OCI-LY1 (cell line): ENCODE measurements around the gene FMNL3.

Source experiments
- H2AFZ ChIP-seq: fragments of 200-600 bp; sonication (generic), shearing (Covaris generic); 2 replicates; pipeline ENCODE4 v1.6.0; 2014; ENCODE audit warnings: antibody characterized with exemption, mild to moderate bottlenecking, low read length
- H3F3A ChIP-seq: fragments of 200-600 bp; sonication (generic), shearing (Covaris generic); 2 replicates; pipeline ENCODE4 v1.6.0; 2014; ENCODE audit warnings: mild to moderate bottlenecking, antibody characterized with exemption, low read length, moderate library complexity; ENCODE audit not compliant: insufficient read depth
- H3K27ac ChIP-seq: fragments of 200-600 bp; sonication (generic); 2 replicates; pipeline ENCODE4 v1.5.1; 2014; ENCODE audit warnings: low read length, mixed run types, mild to moderate bottlenecking, low read depth; ENCODE audit not compliant: poor library complexity, severe bottlenecking
- H3K27me3 ChIP-seq: fragments of 200-600 bp; sonication (generic); 2 replicates; pipeline ENCODE4 v1.6.0; 2014; ENCODE audit warnings: antibody characterized with exemption, mild to moderate bottlenecking, low read length, moderate library complexity; ENCODE audit not compliant: insufficient read depth
- H3K36me3 ChIP-seq: fragments of 200-600 bp; sonication (generic); 2 replicates; pipeline ENCODE4 v1.6.1; 2014; ENCODE audit warnings: mild to moderate bottlenecking, antibody characterized with exemption, low read length, moderate library complexity, mixed read lengths; ENCODE audit not compliant: insufficient read depth
- H3K4me1 ChIP-seq: fragments of 200-600 bp; sonication (generic); 2 replicates; pipeline ENCODE4 v1.5.1; 2014; ENCODE audit warnings: mild to moderate bottlenecking, low read length, moderate library complexity; ENCODE audit not compliant: insufficient read depth, severe bottlenecking
- H3K4me2 ChIP-seq: fragments of 200-600 bp; sonication (generic), shearing (Covaris generic); 2 replicates; pipeline ENCODE4 v1.6.1; 2014; ENCODE audit warnings: low read length
- H3K4me3 ChIP-seq: fragments of 200-600 bp; sonication (generic); 2 replicates; pipeline ENCODE4 v1.5.1; 2014; ENCODE audit warnings: low read length, low read depth, mild to moderate bottlenecking, mixed read lengths; ENCODE audit not compliant: poor library complexity, severe bottlenecking
- H3K79me2 ChIP-seq: fragments of 200-600 bp; shearing (Covaris generic); 2 replicates; pipeline ENCODE4 v1.6.1; 2016; ENCODE audit warnings: mixed run types, low read length, mixed read lengths; ENCODE audit not compliant: insufficient read depth
- H3K9ac ChIP-seq: fragments of 200-600 bp; sonication (generic), shearing (Covaris generic); 2 replicates; pipeline ENCODE4 v1.6.1; 2014; ENCODE audit warnings: mild to moderate bottlenecking, low read length, mixed read lengths
- H3K9me2 ChIP-seq: fragments of 200-600 bp; sonication (generic), shearing (Covaris generic); 2 replicates; pipeline ENCODE4 v1.6.1; 2014; ENCODE audit warnings: low read depth, mild to moderate bottlenecking, low read length, mixed read lengths
- H3K9me3 ChIP-seq: fragments of 200-600 bp; shearing (Covaris generic); 2 replicates; pipeline ENCODE4 v1.6.1; 2014; ENCODE audit warnings: low read length, mixed read lengths
- H4K20me1 ChIP-seq: fragments of 200-600 bp; sonication (generic), shearing (Covaris generic); 2 replicates; pipeline ENCODE4 v1.6.0; 2016; ENCODE audit warnings: mild to moderate bottlenecking, low read length; ENCODE audit not compliant: insufficient read depth
- EZH2 ChIP-seq: fragments of 200-600 bp; sonication (generic), shearing (Covaris generic); IDR thresholded peaks from 2 replicates; pipeline ENCODE4 v1.8.0; 2017; ENCODE audit warnings: borderline replicate concordance, mixed run types, mild to moderate bottlenecking, antibody characterized with exemption, low read length, moderate library complexity, mixed read lengths
- TF ChIP-seq, protein P1 (sequence below): fragments of 200-600 bp; sonication (generic), shearing (Covaris generic); IDR thresholded peaks from 2 replicates; pipeline ENCODE4 v1.5.1; 2017; ENCODE audit warnings: mild to moderate bottlenecking, antibody characterized with exemption, low read length, moderate library complexity, mixed read lengths

The FMNL3 gene

DNA sequence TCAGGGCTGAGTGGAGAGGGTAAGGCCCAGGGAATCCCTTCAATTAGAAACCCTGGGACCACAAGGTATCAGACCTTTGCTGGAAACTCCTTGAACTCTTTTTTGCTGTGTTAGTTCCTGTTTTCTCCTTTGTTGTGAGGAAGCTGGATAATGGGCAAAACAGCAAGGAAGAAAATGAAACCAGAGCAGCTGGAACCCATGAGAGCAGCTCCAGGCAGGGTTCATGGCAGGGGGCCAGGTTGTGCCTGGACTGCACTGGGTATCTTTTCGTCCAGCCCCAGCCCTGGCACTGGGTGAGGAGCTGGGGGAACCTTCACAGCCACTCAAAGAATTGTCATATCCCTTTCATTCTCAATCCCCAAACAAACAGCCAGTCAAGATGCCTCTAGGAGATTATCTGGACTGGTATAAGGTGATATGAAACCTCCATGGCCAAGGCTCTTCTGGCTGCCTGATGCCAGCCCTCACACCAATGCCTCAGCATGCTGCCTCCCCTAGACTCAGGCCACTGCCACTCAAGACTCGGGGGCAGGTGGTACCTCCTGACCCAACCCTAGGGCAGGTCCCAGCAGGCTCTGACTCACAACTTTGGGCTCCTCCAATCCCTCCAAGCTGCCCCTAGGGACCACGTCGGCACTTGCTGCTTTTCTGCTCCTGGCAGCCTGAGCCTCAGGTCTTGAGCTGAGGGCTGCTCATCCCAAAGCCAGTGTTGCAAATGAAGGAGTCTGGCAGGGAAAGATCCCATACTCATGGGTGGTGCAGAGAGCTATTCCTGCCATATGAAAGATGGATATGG, 118.3 kb downstream of the FMNL3 start:
- no peaks in the 10 kb centered on the region for H3K79me2 ChIP-seq
- no peaks in the 10 kb centered on the region for H3K4me1 ChIP-seq
- H3K36me3 ChIP-seq, result peaks cover 13% of the 10 kb centered on the region
- H3K27ac ChIP-seq, result no peak overlapping the region
- peaks cover 7% of the 10 kb centered on the region; the same call in 1 of the 2 replicates for H3K9me3 ChIP-seq
- H3K9me2 ChIP-seq, result no peaks in the 10 kb centered on the region
- no peaks in the 10 kb centered on the region for H3K27me3 ChIP-seq
- no peak overlapping the region for H3K4me3 ChIP-seq
- H3K9ac ChIP-seq, result no peak overlapping the region
- no peaks in the 10 kb centered on the region for H4K20me1 ChIP-seq
- H2AFZ ChIP-seq, result no peak overlapping the region
- no peaks in the 10 kb centered on the region for H3F3A ChIP-seq
- no peak overlapping the region for H3K4me2 ChIP-seq
- TF ChIP-seq, protein P1, sequence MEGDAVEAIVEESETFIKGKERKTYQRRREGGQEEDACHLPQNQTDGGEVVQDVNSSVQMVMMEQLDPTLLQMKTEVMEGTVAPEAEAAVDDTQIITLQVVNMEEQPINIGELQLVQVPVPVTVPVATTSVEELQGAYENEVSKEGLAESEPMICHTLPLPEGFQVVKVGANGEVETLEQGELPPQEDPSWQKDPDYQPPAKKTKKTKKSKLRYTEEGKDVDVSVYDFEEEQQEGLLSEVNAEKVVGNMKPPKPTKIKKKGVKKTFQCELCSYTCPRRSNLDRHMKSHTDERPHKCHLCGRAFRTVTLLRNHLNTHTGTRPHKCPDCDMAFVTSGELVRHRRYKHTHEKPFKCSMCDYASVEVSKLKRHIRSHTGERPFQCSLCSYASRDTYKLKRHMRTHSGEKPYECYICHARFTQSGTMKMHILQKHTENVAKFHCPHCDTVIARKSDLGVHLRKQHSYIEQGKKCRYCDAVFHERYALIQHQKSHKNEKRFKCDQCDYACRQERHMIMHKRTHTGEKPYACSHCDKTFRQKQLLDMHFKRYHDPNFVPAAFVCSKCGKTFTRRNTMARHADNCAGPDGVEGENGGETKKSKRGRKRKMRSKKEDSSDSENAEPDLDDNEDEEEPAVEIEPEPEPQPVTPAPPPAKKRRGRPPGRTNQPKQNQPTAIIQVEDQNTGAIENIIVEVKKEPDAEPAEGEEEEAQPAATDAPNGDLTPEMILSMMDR, result no peak
- no peak for TF ChIP-seq EZH2

DNA sequence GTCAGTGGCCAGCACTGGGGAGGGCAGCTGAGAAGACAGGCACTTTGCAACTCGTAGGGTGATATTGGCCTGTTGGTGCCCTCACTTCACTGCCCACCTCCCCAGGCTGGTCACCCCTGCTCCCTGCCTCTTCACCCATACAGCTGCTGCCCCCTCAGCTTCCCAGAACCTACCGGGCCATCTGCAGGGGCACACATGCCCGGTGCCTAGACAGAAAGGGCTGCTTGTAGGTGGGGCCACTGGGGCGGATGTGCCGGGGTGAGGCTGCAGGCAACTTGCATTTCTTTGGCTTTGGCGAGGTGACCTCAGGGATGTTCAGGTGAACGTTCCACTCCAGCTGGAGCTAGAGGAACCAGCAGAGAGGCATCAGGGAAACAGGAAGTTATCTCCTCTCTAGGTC, 118.9 kb downstream of the FMNL3 start:
- no peaks in the 10 kb centered on the region for H4K20me1 ChIP-seq
- H3K9me3 ChIP-seq, result peaks cover 7% of the 10 kb centered on the region; the same call in 1 of the 2 replicates
- H3K79me2 ChIP-seq, result no peaks in the 10 kb centered on the region
- H3K4me3 ChIP-seq, result no peak overlapping the region
- H3K9me2 ChIP-seq, result no peaks in the 10 kb centered on the region
- H2AFZ ChIP-seq, result no peak overlapping the region
- TF ChIP-seq, protein P1, result no peak
- TF ChIP-seq EZH2, result no peak
- no peaks in the 10 kb centered on the region for H3F3A ChIP-seq
- no peaks in the 10 kb centered on the region for H3K27me3 ChIP-seq
- H3K4me2 ChIP-seq, result no peak overlapping the region
- H3K27ac ChIP-seq, result no peak overlapping the region
- H3K4me1 ChIP-seq, result no peaks in the 10 kb centered on the region
- no peak overlapping the region for H3K9ac ChIP-seq
- peaks cover 15% of the 10 kb centered on the region for H3K36me3 ChIP-seq

- Histone ChIP-seq H3K36me3 (peaks cover 10% of the 10 kb centered on the region), H3K4me1 (no peaks in the 10 kb centered on the region), H3K79me2 (no peaks in the 10 kb centered on the region), H3K27me3 (no peaks in the 10 kb centered on the region), H3K4me3 (no peak overlapping the region), H2AFZ (no peak overlapping the region), H3K9me2 (no peaks in the 10 kb centered on the region), H4K20me1 (no peaks in the 10 kb centered on the region), H3K4me2 (no peak overlapping the region), H3F3A (no peaks in the 10 kb centered on the region), H3K9ac (no peak overlapping the region), H3K9me3 (peaks cover 7% of the 10 kb centered on the region; the same call in 1 of the 2 replicates), H3K27ac (no peak overlapping the region)
- TF ChIP-seq, protein P1, result no peak
- TF ChIP-seq EZH2, result no peak
Observed at GRCh38 chr12:49587174-49587908, 119.9 kb downstream of the FMNL3 start.
